NCI-H2196 treated with DMSO at 0.1 percent for 48 hours (cell line): ENCODE data around the gene SLC10A1.
A peak's percentile ranks its signal among the peaks of the same experiment; 100 is the strongest.
"Not testable (repeated sequence)": the region's sequence is repeated elsewhere in the genome, so short reads cannot be mapped to it uniquely, and the experiment has no call there.

Experiments
- DNase-seq: peaks from one replicate; lab custom pipeline; 2025; ENCODE audit not compliant: unreplicated experiment; lab: John Stamatoyannopoulos, UW

SLC10A1 gene

GRCh38 chr14:69770559-69770958 is 26.5 kb downstream of the SLC10A1 start:
- DNase-seq: no peak

- no peak for DNase-seq
Observed at GRCh38 chr14:69769623-69770022, 27.4 kb downstream of the SLC10A1 start.

DNA sequence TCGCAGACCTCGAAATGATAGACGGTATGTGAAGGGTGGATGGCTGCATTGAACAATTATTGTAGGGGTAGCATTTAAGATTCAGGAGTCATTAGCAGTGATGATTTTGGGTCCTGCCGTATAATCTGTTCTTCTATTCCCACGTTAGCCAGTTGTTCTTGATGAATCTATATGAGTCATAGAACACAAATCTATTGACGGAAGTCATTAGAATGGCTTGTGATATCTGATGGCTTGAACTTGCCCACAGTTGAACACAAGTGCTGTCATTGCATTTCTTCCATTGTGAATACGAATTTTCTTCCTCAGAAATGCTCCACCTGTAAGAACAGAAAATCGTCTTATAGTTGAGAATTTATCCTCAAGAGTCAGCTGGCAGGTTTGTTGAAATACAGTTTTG is 28.2 kb downstream of the SLC10A1 start:
- DNase-seq: no peak

DNA sequence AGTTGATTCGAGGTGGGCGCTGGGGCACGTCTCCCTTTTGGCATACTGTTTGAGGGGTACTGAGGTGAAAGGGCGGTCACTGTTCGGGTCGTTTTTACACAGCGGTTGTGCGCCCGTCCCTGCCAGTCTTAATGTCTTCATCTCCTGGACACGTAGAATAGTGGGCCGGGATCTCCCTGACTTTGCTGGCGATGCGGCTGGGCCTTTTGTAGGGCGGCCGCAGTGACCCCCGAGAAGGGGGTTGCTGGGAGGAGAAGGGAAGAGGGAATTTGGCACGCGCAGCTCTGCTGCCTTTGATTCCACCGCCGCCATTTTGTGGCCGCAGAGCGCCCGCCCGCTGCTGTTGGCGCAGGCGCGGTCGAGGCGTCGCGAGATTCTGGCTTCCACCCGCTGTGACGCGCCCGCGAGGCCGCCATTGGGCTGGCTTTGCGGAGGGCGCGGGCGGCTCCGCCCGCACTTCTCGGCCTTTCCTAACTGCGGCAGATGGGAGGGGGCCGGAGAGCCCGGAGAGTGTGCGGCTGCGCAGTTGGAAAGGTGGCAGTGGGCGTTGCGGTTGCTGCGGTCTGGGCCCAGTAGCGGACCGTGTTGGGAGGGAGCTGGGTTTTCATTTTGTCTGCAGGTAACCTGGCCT is 29.6 kb downstream of the SLC10A1 start:
- DNase-seq: peak; percentile 89

DNA sequence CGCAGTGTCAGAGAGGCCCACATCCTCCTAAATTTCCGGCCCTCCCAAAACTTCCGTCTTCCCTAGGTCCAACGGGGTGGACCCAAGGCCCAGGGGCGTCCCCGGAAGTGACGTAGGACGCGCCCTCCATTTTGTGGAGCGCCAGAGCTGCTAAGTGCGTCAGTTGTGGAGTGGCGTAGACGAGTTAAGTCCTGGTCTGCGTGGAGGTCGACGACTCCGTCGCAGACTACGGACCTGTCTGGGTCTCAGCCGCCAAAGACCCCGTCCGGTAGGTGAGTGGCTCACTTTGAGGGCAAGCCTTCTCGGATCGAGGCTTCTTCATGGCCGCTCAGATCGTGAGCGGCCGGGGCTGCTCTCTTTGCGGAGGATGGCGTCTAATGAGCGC is 30.1 kb downstream of the SLC10A1 start, which contains the start of gene SRSF5:
Gene SRSF5 (plus strand): TSS at position 159 of the 385 bp plus-strand sequence. CDS start 1,015 bp downstream, outside the sequence.
- DNase-seq: peak; percentile 89

- no peak for DNase-seq
Observed at GRCh38 chr14:69763761-69764510, 33.1 kb downstream of the SLC10A1 start.

GRCh38 chr14:69760810-69761209 is 36.2 kb downstream of the SLC10A1 start:
- DNase-seq: no peak

DNA sequence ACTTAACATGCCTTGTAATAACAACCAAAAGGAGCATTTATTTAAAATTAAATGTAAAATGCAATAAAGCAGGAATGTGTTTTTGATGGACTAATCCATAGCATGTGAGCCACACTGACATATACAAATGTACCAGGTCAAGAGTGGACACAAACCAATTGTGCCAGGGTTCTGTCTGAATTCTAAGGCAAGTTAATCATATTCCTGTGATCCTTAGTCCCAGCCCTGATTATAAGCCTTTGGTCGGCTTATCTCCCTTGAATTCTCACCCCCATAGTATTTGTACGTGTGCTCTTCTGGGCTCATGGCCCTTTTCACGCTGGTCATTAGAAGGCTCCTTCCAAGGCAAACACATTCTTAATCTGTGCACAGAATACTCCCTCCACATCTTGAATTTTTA is 40.7 kb downstream of the SLC10A1 start:
- DNase-seq: no peak

DNA sequence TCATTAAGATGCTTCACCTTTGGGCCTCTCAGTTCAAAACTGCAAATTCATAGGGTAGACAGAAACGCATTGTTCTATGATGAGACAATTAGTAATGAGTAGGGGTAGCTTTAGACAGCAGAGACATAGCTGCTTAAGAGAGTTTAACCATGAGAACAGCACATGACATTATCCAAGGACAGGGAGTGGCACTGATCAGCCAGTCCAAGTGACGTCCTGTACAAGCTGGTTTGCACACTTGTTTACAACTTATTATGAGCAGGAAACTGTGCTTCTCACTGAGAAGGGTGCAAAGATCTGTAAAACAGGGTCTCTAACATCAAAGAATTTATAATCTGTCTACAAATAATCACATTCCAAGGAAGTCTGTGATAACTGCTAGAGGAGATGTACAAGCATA is 41.3 kb downstream of the SLC10A1 start:
- DNase-seq: no peak

GRCh38 chr14:69755296-69755695 is 41.7 kb downstream of the SLC10A1 start:
- no peak for DNase-seq

GRCh38 chr14:69754487-69754886 is 42.6 kb downstream of the SLC10A1 start:
- no peak for DNase-seq

GRCh38 chr14:69753860-69754259 is 43.2 kb downstream of the SLC10A1 start:
- no peak for DNase-seq

DNA sequence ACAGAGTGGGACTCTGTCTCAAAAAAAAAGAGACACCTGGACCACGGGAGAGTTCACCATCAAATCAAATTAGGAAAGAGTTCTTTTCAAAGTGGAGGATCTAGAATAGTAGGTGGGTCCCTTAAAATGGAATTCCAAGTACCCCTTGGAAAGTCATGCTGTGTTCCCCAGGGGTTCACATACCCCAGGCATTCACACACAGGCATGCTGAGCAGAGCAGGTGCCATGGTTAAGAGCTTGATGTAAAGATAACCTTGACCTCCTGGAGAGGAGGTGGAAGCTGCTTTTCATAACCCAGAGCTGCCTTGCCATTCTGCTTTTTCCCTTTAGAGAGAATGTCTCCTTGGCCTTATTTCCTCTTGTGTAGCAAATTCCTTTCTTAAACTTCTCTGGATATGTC is 44.3 kb downstream of the SLC10A1 start:
- DNase-seq: no peak

DNA sequence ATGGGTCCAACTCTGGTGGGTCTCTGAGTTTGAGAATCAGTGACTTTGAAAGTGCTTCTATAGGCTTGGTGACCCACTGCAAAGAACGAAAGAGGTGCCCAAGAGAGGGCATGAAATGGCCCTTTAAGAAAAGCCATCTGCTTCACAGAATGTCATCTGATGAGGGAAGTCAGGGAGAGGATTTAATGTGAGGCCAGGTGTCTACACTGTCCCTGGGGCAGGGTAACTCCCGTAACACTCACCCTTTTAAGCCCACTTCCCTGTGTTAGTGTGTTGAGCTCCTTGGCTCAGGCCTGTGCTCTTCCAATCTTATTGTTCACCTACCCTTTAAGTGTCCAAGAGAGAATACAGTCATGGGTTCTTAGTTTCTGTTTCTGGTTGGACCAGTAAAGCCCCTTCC is 46.5 kb downstream of the SLC10A1 start:
- DNase-seq: no peak

- no peak for DNase-seq
Observed at GRCh38 chr14:69749956-69750355, 47.1 kb downstream of the SLC10A1 start.

- DNase-seq: no peak
Observed at GRCh38 chr14:69741055-69741454, 56.0 kb downstream of the SLC10A1 start.

GRCh38 chr14:69736405-69736804 is 60.6 kb downstream of the SLC10A1 start:
- not testable (repeated sequence) for DNase-seq

GRCh38 chr14:69731919-69732598 is 65.0 kb downstream of the SLC10A1 start:
- not testable (repeated sequence) for DNase-seq

DNA sequence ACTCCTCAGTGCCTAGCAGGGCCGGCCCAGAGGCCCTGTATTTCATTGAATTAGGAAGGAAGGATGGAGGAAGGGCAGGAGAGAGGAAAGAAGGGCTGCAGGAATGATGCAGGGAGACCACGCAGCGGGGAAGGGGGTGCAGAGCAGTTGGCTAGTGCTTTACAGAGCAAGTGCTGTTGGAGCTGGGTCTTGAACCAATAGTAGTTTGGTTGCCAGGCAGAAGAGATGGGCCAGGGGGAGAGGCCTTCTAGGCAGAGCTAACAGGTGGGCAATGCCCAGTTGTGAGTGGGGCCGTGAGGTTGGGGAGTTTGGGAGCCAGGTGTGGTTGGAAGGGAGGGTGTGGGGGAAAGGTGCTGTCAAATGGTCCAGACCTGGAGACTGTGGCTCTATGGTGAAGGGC is 69.2 kb downstream of the SLC10A1 start:
- DNase-seq: no peak

GRCh38 chr14:69726761-69727511 is 70.1 kb downstream of the SLC10A1 start:
- peak; percentile 46 for DNase-seq
